T-helper 2 cell treated with Interferon-gamma antibody and Interleukin-4, amounts not matched to agents 100 ng/mL and 5 ng/mL, for 36 hours (primary cell): ENCODE data around the gene LBP. TPM values are rescaled to one million over a fixed set of nuclear protein-coding genes. Genes with fewer than 3 reads are reported as not detected.
"Not testable (repeated sequence)": the region's sequence is repeated elsewhere in the genome, so short reads cannot be mapped to it uniquely, and the experiment has no call there.

ENCODE experiments used
- intact Hi-C: fragments of 100-400 bp; cut with micrococcal nuclease; formaldehyde crosslinking; loops from one replicate; pipeline ENCODE4 v1.15.1; 2023
- total RNA-seq: library from RNA; stranded (reverse); gene quantifications from 2 replicates; pipeline ENCODE4 v1.2.3, GENCODE V29; 2022

LBP gene
- total RNA-seq, 1 donor from 2014 or later, result not detected

- intact Hi-C loops, result no loop called here
Observed at GRCh38 chr20:38395165-38395564, 48.9 kb downstream of the LBP start.

- intact Hi-C loops, result not testable (repeated sequence)
Observed at GRCh38 chr20:38395751-38396395, 49.6 kb downstream of the LBP start.

- intact Hi-C loops, result no loop called here
Observed at GRCh38 chr20:38402089-38402488, 55.8 kb downstream of the LBP start.

GRCh38 chr20:38402816-38403215, 56.5 kb downstream of the LBP start:
- intact Hi-C loops, result no loop called here

GRCh38 chr20:38404016-38404415, 57.7 kb downstream of the LBP start:
- intact Hi-C loops, result no loop called here

GRCh38 chr20:38405132-38405531, 58.9 kb downstream of the LBP start:
- intact Hi-C loops, result loop anchor here (5.0 kb wide), 1 partner anchor 348 kb away; no protein-coding TSS in a partner anchor

GRCh38 chr20:38406476-38406875, 60.2 kb downstream of the LBP start:
- intact Hi-C loops, result loop anchor here (5.0 kb wide), 1 partner anchor 349 kb away; no protein-coding TSS in a partner anchor

GRCh38 chr20:38407321-38407720, 61.0 kb downstream of the LBP start:
- intact Hi-C loops, result loop anchor here (5.0 kb wide), 1 partner anchor 350 kb away; no protein-coding TSS in a partner anchor

- intact Hi-C loops, result loop anchor here (5.0 kb wide), 1 partner anchor 351 kb away; no protein-coding TSS in a partner anchor
Observed at GRCh38 chr20:38407822-38408221, 61.5 kb downstream of the LBP start.

GRCh38 chr20:38412877-38413577, 66.7 kb downstream of the LBP start:
- intact Hi-C loops, result no loop called here

GRCh38 chr20:38414769-38415450, 68.6 kb downstream of the LBP start:
- intact Hi-C loops, result no loop called here

GRCh38 chr20:38418509-38419204, 72.4 kb downstream of the LBP start:
- intact Hi-C loops, result no loop called here

GRCh38 chr20:38420388-38421085, 74.3 kb downstream of the LBP start:
- intact Hi-C loops, result no loop called here

- intact Hi-C loops, result no loop called here
Observed at GRCh38 chr20:38421915-38422314, 75.6 kb downstream of the LBP start.

GRCh38 chr20:38423541-38423940, 77.3 kb downstream of the LBP start:
- intact Hi-C loops, result no loop called here

- intact Hi-C loops, result no loop called here
Observed at GRCh38 chr20:38424401-38424800, 78.1 kb downstream of the LBP start.

- intact Hi-C loops, result no loop called here
Observed at GRCh38 chr20:38426006-38426897, 80.0 kb downstream of the LBP start.
